Duodenal mucosa (tissue), 2 donors: ENCODE results near the gene MITF.
A peak's percentile ranks its signal among the peaks of the same experiment; 100 is the strongest.

Experiments
- H3K27ac ChIP-seq: one replicate; pipeline ENCODE4 v1.7.0; 2013; ENCODE audit warnings: low read depth, low read length
- H3K27me3 ChIP-seq, 2 donors: one replicate each; pipeline ENCODE4 v1.7.0; 2013; ENCODE audit warnings: low read length in 2 of 2, control low read depth in 1 of 2; ENCODE audit not compliant: insufficient read depth in 2 of 2, control insufficient read depth in 1 of 2
- H3K36me3 ChIP-seq, 2 donors: one replicate each; pipeline ENCODE4 v1.7.0; 2013; ENCODE audit warnings: low read length in 2 of 2, control low read depth in 1 of 2; ENCODE audit not compliant: insufficient read depth in 2 of 2, control insufficient read depth in 1 of 2
- H3K4me1 ChIP-seq, 2 donors: one replicate each; pipeline ENCODE4 v1.7.0; 2013; ENCODE audit warnings: low read length in 2 of 2, control low read depth in 1 of 2; ENCODE audit not compliant: insufficient read depth in 2 of 2, control insufficient read depth in 1 of 2
- H3K4me3 ChIP-seq, 2 donors: one replicate each; pipeline ENCODE4 v1.7.0; 2013; ENCODE audit warnings: low read length in 2 of 2, low read depth in 1 of 2
- H3K9ac ChIP-seq, 2 donors: one replicate each; pipeline ENCODE4 v1.7.0; 2013; ENCODE audit warnings: low read length in 2 of 2, low read depth in 1 of 2
- H3K9me3 ChIP-seq, 2 donors: one replicate each; pipeline ENCODE4 v1.7.0; 2013; ENCODE audit warnings: low read length in 2 of 2, control low read depth in 1 of 2; ENCODE audit not compliant: control insufficient read depth in 1 of 2

The MITF gene

DNA sequence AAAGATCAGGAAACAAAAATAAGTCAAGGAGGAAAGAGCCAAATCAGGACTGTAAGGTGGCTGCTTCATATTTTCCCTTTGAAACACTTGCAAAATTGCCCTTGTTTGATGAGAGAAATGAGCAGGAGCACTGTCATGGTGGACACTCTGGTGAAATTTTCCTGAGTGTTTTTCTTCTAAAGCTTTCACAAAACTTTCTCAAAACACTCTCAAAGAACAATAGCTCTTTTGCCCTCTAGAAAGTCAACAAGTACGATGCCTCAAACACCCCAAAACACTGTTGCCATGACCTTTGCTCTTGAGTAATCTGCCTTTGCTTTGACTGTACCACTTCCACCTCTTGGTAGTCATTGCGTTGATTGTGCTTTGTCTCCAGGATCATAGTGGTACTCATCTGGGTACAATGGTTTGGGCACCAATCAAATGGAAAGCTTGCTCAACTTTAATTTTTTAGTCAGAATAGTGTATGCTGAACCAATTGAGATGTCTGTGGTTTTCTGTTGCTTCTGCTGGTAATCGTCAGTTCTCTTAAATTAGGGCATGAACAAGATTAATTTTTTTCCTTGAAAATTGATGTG is 13.2 kb upstream of the MITF start:
- Histone ChIP-seq H3K9ac (no peak overlapping the region), H3K4me1 (no peaks in the 10 kb centered on the region), H3K4me3 (no peak overlapping the region), H3K9me3 (no peaks in the 10 kb centered on the region), H3K36me3 (no peaks in the 10 kb centered on the region), H3K27me3 (no peaks in the 10 kb centered on the region), H3K27ac (no peak overlapping the region)

DNA sequence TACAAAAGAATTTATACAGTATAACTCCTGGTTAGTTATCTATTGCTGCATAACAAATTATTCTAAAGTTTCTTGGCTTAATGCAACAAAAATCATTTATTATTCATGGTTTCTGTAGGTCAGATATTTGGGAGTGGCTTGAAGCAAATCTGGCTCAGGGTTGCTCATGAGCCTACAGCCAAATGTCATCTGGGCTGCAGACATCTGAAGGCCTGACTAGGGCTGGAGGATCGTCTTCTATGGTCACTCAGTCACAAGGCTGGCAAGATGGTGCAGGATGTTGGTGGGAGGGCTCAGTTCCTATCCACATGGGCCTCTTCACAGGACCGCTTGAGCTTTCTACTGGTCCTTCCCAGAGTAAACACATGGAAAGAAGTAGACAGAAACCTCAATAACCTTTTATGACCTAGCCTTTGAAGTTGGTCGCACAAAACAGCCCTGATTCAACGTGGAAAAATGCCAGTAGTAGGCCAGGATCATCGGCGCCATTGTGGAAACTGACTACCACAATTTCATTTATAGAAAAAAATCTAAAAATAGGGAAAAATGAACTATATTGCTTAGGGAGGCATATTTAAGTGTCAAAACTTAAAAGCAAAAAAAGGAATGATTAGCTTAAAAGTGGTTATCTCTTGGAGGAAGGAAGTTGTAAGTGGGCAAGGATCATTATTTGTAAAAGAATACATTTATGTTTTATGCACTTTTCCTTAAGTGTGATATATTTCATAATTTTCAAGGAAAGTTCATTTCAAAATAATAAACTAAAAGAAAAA is 9.9 kb upstream of the MITF start:
- Histone ChIP-seq H3K9me3 (no peaks in the 10 kb centered on the region), H3K27ac (no peak overlapping the region), H3K9ac (no peak overlapping the region), H3K4me3 (no peak overlapping the region), H3K36me3 (no peaks in the 10 kb centered on the region), H3K27me3 (no peaks in the 10 kb centered on the region), H3K4me1 (no peaks in the 10 kb centered on the region)

- Histone ChIP-seq H3K9me3 (no peaks in the 10 kb centered on the region), H3K9ac (no peak overlapping the region), H3K4me1 (no peaks in the 10 kb centered on the region), H3K36me3 (no peaks in the 10 kb centered on the region), H3K4me3 (no peak overlapping the region), H3K27me3 (no peaks in the 10 kb centered on the region), H3K27ac (no peak overlapping the region)
Observed at GRCh38 chr3:69731080-69731479, 8.2 kb upstream of the MITF start.

DNA sequence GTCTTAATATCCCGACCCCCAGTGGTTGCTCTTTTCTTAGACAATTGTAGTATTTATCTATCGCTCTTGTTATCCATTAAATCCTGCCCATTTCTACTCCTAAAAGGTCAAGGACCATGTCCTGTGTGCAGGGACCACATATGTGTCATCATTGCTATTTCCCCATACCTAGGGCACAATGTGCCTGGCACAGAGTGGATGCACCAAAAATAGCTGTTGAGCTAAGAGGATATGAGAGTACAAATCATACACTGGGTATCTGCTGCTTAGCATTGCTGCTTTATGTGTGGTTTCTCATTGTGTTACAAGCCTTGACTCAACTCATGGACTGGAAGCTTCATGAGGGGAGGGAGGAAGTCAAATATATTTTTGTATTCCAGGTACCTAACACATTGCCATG is 3.4 kb upstream of the MITF start:
- Histone ChIP-seq H3K4me3 (no peak overlapping the region), H3K27me3 (peaks cover 2 to 4% of the 10 kb centered on the region in 2 donors), H3K4me1 (no peaks in the 10 kb centered on the region), H3K36me3 (no peaks in the 10 kb centered on the region), H3K9ac (no peak overlapping the region), H3K27ac (no peak overlapping the region), H3K9me3 (no peaks in the 10 kb centered on the region)

GRCh38 chr3:69737392-69737791 is 1.9 kb upstream of the MITF start:
- no peaks in the 10 kb centered on the region for H3K9me3 ChIP-seq
- no peak overlapping the region for H3K27ac ChIP-seq

DNA sequence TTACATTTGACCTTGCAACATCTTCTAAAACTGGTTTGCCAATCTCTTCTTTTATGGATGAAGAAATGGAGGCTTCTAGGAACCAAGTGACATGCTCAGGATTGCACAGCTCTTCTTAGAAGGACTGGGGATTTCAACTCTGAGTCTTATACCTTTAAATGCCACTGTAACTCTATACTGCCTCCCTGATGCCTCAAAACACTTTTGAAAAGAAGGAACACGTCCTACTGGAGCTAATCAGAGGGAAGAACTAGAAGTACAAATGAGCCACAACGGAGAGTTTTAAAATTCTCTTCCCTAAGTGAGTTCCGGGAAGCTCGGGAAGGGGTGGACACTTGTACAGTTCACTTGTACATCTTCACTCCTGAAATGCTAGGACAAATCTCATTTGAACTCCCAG is 949 bp upstream of the MITF start:
- H3K27me3 ChIP-seq, result peaks cover 2 to 4% of the 10 kb centered on the region in 2 donors
- H3K27ac ChIP-seq, result no peak overlapping the region
- no peaks in the 10 kb centered on the region for H3K36me3 ChIP-seq
- no peaks in the 10 kb centered on the region for H3K9me3 ChIP-seq
- H3K9ac ChIP-seq, result no peak overlapping the region
- peak overlapping the region; percentile 76 to 85 for H3K4me3 ChIP-seq
- no peaks in the 10 kb centered on the region for H3K4me1 ChIP-seq

More at GRCh38 chr3:69737392-69737791, 1.9 kb upstream of the MITF start:
- Histone ChIP-seq H3K4me3 (no peak overlapping the region), H3K4me1 (no peaks in the 10 kb centered on the region), H3K27me3 (peaks cover 2 to 4% of the 10 kb centered on the region in 2 donors), H3K36me3 (no peaks in the 10 kb centered on the region), H3K9ac (no peak overlapping the region)

- Histone ChIP-seq H3K9me3 (no peaks in the 10 kb centered on the region), H3K36me3 (no peaks in the 10 kb centered on the region), H3K4me1 (no peaks in the 10 kb centered on the region), H3K9ac (peak overlapping the region; percentile 42 to 49), H3K4me3 (peak overlapping the region; percentile 76 to 85), H3K27me3 (peaks cover 2 to 4% of the 10 kb centered on the region in 2 donors), H3K27ac (no peak overlapping the region)
Observed at GRCh38 chr3:69738859-69739203, 433 bp upstream of the MITF start.

DNA sequence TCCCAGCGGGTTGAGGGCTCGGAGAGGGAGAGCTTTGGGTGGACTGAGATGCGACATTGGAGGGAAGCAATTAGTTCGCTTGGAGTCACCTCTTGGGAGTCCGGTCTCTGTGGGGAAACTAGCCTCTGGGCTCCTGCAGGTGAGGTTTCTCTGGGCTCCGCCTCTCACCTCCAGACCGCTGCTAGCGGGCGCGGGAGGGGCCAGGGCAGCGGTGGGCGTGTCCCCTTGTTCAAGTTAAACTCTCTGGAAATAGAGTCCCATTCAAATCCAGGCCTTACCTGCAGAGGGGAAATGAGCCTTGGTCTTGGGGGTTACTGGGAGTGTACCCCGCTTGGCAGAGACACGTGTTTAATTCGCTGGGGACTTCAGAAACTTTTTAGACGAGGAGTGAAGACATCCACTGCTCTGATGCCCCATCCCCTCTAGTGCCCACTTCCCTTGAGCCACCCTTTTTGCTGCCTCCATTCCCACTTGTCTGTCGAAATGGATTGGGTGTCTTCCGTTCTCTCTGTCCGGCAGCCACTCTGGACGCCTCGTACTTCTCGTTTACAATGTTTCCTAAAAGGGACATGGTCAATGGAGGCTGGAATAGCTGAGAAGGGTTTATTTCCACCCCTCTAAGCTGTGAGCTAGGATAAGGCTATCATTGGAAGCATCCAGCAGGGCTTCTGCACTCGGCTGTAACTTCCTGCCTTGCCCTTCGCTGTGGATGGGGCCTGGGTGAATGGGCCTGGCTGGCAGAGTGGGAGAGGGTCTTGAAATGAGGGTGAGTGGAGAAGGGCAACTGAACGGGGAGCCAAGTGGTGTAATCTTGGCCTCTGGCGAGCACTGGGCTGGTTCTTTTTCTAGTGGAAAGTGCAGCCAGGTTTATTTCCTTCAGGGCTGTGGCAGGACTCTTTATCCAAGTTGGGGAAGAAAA is 1.1 kb downstream of the MITF start:
- Histone ChIP-seq H3K9me3 (no peaks in the 10 kb centered on the region), H3K4me3 (peak overlapping the region; percentile 76 to 85), H3K9ac (peak overlapping the region; percentile 54 to 59), H3K27ac (peak overlapping the region; percentile 46), H3K4me1 (peaks cover 0 to under 1% of the 10 kb centered on the region in 2 donors), H3K27me3 (peaks cover 4% of the 10 kb centered on the region in 2 donors), H3K36me3 (no peaks in the 10 kb centered on the region)

DNA sequence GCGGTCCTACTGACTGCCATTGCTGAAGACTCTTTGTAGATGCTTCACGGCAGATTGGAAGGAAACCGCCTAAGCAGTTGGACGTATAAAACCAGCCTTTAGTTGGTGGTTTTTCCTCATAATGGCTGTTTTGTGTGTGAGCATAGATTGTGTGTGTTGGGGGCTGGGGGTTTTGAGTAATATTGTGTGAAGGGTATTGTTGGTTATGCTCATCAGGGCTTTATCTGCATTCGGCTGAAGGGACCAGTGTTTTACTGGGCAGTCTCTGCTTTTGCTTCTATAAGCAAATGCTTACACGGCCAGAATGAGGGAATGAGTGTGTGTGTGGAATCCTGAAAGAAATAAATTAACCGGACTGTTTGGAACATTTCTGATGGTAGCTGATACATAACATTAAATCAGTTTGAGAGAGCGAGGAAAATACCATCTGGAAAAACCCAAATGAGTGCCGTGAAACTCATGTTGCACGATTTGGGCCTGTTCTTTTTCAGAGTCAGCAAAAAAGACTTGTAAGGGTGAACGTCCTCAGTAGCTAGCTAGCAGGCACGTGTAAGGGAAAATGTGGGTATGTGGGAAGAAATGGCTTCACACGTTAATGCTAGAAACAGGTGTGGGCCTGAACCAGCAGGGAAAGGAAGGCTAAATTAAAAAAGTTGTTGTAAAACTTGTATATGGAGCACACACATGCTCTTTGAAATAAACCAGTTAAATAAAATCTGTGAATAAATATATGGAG is 1.9 kb downstream of the MITF start:
- no peak overlapping the region for H3K27ac ChIP-seq
- peaks cover 0 to 3% of the 10 kb centered on the region in 2 donors for H3K4me1 ChIP-seq
- no peaks in the 10 kb centered on the region for H3K9me3 ChIP-seq
- H3K9ac ChIP-seq, result no peak overlapping the region
- no peaks in the 10 kb centered on the region for H3K36me3 ChIP-seq
- peak overlapping the region in 1 of 2 donors; percentile 85 for H3K4me3 ChIP-seq
- peaks cover 4 to 7% of the 10 kb centered on the region in 2 donors for H3K27me3 ChIP-seq
